ENCODE measurements around the gene KPTN. TPM values are rescaled to one million over a fixed set of nuclear protein-coding genes. Genes with fewer than 3 reads are reported as not detected.

KPTN gene
- total RNA-seq, 1 donor from 2014 or later = 8.7 TPM

GRCh38 chr19:47490847-47491246 lies 6.8 kb upstream of the KPTN start:
- TF ChIP-seq CTCF (IDR thresholded peaks at IDR 0.05) = no peak
- Mint-ChIP-seq H3K9me3 (no peaks in the 10 kb centered on the region), H3K4me1 (peaks cover 17% of the 10 kb centered on the region), H3K27ac (no peak overlapping the region), H3K4me3 (no peak overlapping the region), H3K27me3 (no peaks in the 10 kb centered on the region), H3K36me3 (ENCODE audit: low read depth) (peaks cover 56% of the 10 kb centered on the region)
- DNase-seq (no peak), ATAC-seq (ENCODE audit: low read depth) (no peak)
- ChIA-PET POLR2A (interaction anchor here (0.6 kb wide), 1 partner anchor 104 kb away, joined by 4 read pairs; no protein-coding TSS in a partner anchor), CTCF (no interaction called here)
- intact Hi-C loops (cut with micrococcal nuclease) = no loop called here

- Mint-ChIP-seq H3K9me3 (no peaks in the 10 kb centered on the region), H3K4me1 (peaks cover 26% of the 10 kb centered on the region), H3K27ac (no peak overlapping the region), H3K27me3 (no peaks in the 10 kb centered on the region), H3K4me3 (no peak overlapping the region), H3K36me3 (ENCODE audit: low read depth) (peaks cover 52% of the 10 kb centered on the region)
- intact Hi-C loops (cut with micrococcal nuclease) = no loop called here
- DNase-seq = no peak
- no peak for TF ChIP-seq CTCF (IDR thresholded peaks at IDR 0.05)
- POLR2A ChIA-PET = no interaction called here
- ATAC-seq (ENCODE audit: low read depth) = no peak
- CTCF ChIA-PET = no interaction called here
Observed at GRCh38 chr19:47490031-47490430, 6.0 kb upstream of the KPTN start.

- ChIA-PET POLR2A (interaction anchor here (0.7 kb wide), 1 partner anchor 29 kb away, joined by 5 read pairs; no protein-coding TSS in a partner anchor), CTCF (no interaction called here)
- ATAC-seq (ENCODE audit: low read depth) = no peak
- peaks cover 32% of the 10 kb centered on the region for H3K4me1 Mint-ChIP-seq
- intact Hi-C loops (cut with micrococcal nuclease) = no loop called here
- no peak for DNase-seq
- no peaks in the 10 kb centered on the region for H3K27me3 Mint-ChIP-seq
- no peaks in the 10 kb centered on the region for H3K9me3 Mint-ChIP-seq
- H3K36me3 Mint-ChIP-seq (ENCODE audit: low read depth) = peaks cover 53% of the 10 kb centered on the region
- no peak overlapping the region for H3K4me3 Mint-ChIP-seq
- H3K27ac Mint-ChIP-seq = no peak overlapping the region
- TF ChIP-seq CTCF (IDR thresholded peaks at IDR 0.05) = no peak
Observed at GRCh38 chr19:47489072-47489914, 5.3 kb upstream of the KPTN start.

GRCh38 chr19:47487551-47488515 lies 3.8 kb upstream of the KPTN start:
- CTCF ChIA-PET = no interaction called here

More at GRCh38 chr19:47487551-47488515, 3.8 kb upstream of the KPTN start:
- no peak for DNase-seq
- Mint-ChIP-seq H3K36me3 (ENCODE audit: low read depth) (peaks cover 48% of the 10 kb centered on the region), H3K9me3 (no peaks in the 10 kb centered on the region), H3K27me3 (no peaks in the 10 kb centered on the region), H3K4me3 (no peak overlapping the region), H3K27ac (no peak overlapping the region), H3K4me1 (peaks cover 42% of the 10 kb centered on the region)
- TF ChIP-seq CTCF (IDR thresholded peaks at IDR 0.05) = no peak
- no peak for ATAC-seq (ENCODE audit: low read depth)
- intact Hi-C loops (cut with micrococcal nuclease) = no loop called here
- POLR2A ChIA-PET = no interaction called here

Data from activated B cell treated with CpG ODN at 0.5 μM for 24 hours (primary cell).